Panc1 (cell line): ENCODE data around the gene PPM1N.
A peak's percentile ranks its signal among the peaks of the same experiment; 100 is the strongest.

Experiments used
- POLR2AphosphoS5 ChIP-seq: IDR thresholded peaks from 2 replicates; pipeline ENCODE4 v1.6.1; 2012; ENCODE audit warnings: mild to moderate bottlenecking, low read depth, low read length, moderate library complexity
- SIN3A ChIP-seq: IDR thresholded peaks from 2 replicates; pipeline ENCODE4 v1.6.1; 2012; ENCODE audit warnings: low read depth, mild to moderate bottlenecking, low read length, moderate library complexity, borderline replicate concordance; ENCODE audit not compliant: insufficient read depth
- TCF7L2 ChIP-seq: IDR thresholded peaks from 2 replicates; pipeline ENCODE4 v1.6.1; 2011; ENCODE audit warnings: mild to moderate bottlenecking, low read depth, low read length, inconsistent platforms
- TF ChIP-seq, protein P1 (sequence below): fragments of 450-650 bp; IDR thresholded peaks from 2 replicates; pipeline ENCODE4 v1.5.1; 2017; ENCODE audit warnings: mild to moderate bottlenecking
- TF ChIP-seq, protein P2 (sequence below), 2 experiments: IDR thresholded peaks; 2 replicates each; pipeline ENCODE4 v1.6.1; 2011 to 2012; ENCODE audit warnings: low read depth in 2 of 2, control low read depth in 1 of 2, low read length in 1 of 2, mild to moderate bottlenecking in 1 of 2, moderate library complexity in 1 of 2; ENCODE audit not compliant: insufficient read depth in 1 of 2

DNA sequence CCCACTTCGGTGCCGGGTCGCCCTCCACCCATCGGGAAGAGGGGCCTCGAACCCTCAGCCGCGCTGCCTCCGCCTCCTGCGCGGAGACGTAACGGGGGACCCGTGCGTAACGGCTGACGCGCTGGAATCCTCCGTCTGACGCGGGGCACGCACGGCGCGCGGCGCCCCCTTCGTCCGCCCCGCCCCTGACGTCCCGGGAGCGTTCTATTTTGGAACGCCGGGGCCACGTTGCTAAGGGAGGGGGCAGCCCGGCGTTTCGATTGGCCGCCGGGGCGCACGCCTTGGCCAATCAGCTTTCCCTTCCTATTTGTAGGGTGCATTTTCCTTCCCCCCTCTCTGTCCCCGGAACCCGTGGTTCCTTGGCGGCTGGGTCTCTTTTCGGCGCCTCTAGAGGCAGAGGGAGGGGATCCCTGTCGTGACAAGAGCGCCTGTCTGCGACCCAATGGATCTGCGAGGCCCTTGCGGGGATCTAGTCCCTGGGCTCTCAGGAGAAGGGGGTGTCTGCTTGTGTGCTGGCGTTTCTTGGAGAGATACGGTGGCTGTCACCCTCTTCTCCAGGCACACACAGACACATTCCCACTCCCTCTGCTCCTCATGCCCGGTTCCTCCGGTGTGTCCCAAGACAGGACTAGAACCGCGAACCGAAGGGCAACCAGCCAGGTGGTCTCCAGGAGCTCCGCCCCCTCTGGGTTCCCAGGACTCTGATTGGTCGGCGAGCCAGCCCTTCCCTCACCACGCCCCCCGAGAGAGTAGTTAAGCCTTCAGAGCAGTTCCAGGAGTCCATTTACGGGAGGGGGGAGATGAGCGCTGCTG is 28.9 kb upstream of the PPM1N start:
- TF ChIP-seq, protein P1, sequence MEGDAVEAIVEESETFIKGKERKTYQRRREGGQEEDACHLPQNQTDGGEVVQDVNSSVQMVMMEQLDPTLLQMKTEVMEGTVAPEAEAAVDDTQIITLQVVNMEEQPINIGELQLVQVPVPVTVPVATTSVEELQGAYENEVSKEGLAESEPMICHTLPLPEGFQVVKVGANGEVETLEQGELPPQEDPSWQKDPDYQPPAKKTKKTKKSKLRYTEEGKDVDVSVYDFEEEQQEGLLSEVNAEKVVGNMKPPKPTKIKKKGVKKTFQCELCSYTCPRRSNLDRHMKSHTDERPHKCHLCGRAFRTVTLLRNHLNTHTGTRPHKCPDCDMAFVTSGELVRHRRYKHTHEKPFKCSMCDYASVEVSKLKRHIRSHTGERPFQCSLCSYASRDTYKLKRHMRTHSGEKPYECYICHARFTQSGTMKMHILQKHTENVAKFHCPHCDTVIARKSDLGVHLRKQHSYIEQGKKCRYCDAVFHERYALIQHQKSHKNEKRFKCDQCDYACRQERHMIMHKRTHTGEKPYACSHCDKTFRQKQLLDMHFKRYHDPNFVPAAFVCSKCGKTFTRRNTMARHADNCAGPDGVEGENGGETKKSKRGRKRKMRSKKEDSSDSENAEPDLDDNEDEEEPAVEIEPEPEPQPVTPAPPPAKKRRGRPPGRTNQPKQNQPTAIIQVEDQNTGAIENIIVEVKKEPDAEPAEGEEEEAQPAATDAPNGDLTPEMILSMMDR: no peak
- TF ChIP-seq SIN3A: peak; percentile 90; the same call in 1 of the 2 replicates
- no peak for TF ChIP-seq POLR2AphosphoS5
- TF ChIP-seq TCF7L2: no peak
- TF ChIP-seq, protein P2, sequence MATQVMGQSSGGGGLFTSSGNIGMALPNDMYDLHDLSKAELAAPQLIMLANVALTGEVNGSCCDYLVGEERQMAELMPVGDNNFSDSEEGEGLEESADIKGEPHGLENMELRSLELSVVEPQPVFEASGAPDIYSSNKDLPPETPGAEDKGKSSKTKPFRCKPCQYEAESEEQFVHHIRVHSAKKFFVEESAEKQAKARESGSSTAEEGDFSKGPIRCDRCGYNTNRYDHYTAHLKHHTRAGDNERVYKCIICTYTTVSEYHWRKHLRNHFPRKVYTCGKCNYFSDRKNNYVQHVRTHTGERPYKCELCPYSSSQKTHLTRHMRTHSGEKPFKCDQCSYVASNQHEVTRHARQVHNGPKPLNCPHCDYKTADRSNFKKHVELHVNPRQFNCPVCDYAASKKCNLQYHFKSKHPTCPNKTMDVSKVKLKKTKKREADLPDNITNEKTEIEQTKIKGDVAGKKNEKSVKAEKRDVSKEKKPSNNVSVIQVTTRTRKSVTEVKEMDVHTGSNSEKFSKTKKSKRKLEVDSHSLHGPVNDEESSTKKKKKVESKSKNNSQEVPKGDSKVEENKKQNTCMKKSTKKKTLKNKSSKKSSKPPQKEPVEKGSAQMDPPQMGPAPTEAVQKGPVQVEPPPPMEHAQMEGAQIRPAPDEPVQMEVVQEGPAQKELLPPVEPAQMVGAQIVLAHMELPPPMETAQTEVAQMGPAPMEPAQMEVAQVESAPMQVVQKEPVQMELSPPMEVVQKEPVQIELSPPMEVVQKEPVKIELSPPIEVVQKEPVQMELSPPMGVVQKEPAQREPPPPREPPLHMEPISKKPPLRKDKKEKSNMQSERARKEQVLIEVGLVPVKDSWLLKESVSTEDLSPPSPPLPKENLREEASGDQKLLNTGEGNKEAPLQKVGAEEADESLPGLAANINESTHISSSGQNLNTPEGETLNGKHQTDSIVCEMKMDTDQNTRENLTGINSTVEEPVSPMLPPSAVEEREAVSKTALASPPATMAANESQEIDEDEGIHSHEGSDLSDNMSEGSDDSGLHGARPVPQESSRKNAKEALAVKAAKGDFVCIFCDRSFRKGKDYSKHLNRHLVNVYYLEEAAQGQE (IDR thresholded peaks at IDR 0.05; ENCODE audit: insufficient read depth in 1 of 2, low read depth in 2 of 2, low read length in 1 of 2): no peak
